ENCODE results near the gene OSBPL9.

DNA sequence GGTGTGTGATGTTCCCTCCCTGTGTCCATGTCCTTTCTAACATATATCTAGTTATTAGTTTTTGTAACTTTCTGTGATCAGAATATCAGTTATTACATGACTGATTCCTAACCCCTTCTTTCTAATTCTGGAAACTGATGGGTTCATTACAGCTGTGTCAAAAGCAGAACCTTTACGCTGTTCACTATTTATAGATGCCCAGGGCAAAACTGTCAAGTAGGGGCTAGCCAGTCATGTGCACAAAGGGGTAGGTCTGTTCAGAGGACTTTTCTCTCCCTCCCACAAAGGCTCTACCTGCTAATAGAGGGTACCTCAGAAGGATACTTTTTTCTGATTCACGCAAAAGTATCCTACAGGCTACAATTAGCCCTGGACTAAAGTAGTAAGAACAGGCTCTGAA is 182.5 kb downstream of the OSBPL9 start:
- TF ChIP-seq, protein P1, sequence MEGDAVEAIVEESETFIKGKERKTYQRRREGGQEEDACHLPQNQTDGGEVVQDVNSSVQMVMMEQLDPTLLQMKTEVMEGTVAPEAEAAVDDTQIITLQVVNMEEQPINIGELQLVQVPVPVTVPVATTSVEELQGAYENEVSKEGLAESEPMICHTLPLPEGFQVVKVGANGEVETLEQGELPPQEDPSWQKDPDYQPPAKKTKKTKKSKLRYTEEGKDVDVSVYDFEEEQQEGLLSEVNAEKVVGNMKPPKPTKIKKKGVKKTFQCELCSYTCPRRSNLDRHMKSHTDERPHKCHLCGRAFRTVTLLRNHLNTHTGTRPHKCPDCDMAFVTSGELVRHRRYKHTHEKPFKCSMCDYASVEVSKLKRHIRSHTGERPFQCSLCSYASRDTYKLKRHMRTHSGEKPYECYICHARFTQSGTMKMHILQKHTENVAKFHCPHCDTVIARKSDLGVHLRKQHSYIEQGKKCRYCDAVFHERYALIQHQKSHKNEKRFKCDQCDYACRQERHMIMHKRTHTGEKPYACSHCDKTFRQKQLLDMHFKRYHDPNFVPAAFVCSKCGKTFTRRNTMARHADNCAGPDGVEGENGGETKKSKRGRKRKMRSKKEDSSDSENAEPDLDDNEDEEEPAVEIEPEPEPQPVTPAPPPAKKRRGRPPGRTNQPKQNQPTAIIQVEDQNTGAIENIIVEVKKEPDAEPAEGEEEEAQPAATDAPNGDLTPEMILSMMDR (IDR thresholded peaks at IDR 0.05) = no peak
- TF ChIP-seq POLR2A (IDR thresholded peaks at IDR 0.05) = no peak
